Bronchial epithelial cell (primary cell): ENCODE results near the gene PLOD3. TPM values are rescaled to one million over a fixed set of nuclear protein-coding genes. Genes with fewer than 3 reads are reported as not detected.

Experiments
- DNase-seq: peaks from one replicate; pipeline ENCODE4 v3.0.0-alpha.2; 2010; ENCODE audit warnings: low read depth
- FAIRE-seq: peaks from 2 replicates; lab custom pipeline; 2011; peaks lifted over from hg19 to GRCh38; lab: Jason Lieb, UNC
- H3K27me3 ChIP-seq: 2 replicates; pipeline ENCODE4 v1.5.1; 2011; ENCODE audit warnings: low read length; ENCODE audit not compliant: control insufficient read depth, insufficient read depth
- H3K36me3 ChIP-seq: 2 replicates; pipeline ENCODE4 v1.5.1; 2011; ENCODE audit warnings: low read length; ENCODE audit not compliant: control insufficient read depth, insufficient read depth
- H3K4me3 ChIP-seq: 2 replicates; pipeline ENCODE4 v1.5.1; 2011; ENCODE audit warnings: mild to moderate bottlenecking, low read depth, low read length, control low read depth
- CTCF ChIP-seq: IDR thresholded peaks from 2 replicates; pipeline ENCODE4 v1.5.1; 2011; ENCODE audit warnings: mild to moderate bottlenecking, moderate library complexity, low read length, control low read depth, inconsistent platforms; ENCODE audit not compliant: insufficient read depth, severe bottlenecking
- total RNA-seq: library from RNA; depleted of rRNA; stranded (reverse); fragments of >200 nt; gene quantifications from 2 replicates; pipeline ENCODE4 v1.2.1, GENCODE V29; 2014

Gene PLOD3
- total RNA-seq, 1 donor from 2014 or later: 27.9 TPM

GRCh38 chr7:101235050-101235449 is 17.7 kb upstream of the PLOD3 start:
- Histone ChIP-seq H3K27me3 (no peaks in the 10 kb centered on the region), H3K36me3 (peaks cover 20% of the 10 kb centered on the region), H3K4me3 (no peak overlapping the region)
- TF ChIP-seq CTCF: peak; percentile 26
- FAIRE-seq (no peak), DNase-seq (no peak)

- Histone ChIP-seq H3K27me3 (no peaks in the 10 kb centered on the region), H3K4me3 (no peak overlapping the region)
- no peak for FAIRE-seq
Observed at GRCh38 chr7:101234636-101235035, 17.3 kb upstream of the PLOD3 start.

GRCh38 chr7:101233907-101234547 is 16.6 kb upstream of the PLOD3 start:
- Histone ChIP-seq H3K36me3 (peaks cover 17% of the 10 kb centered on the region), H3K4me3 (no peak overlapping the region), H3K27me3 (no peaks in the 10 kb centered on the region)
- DNase-seq (no peak), FAIRE-seq (no peak)
- no peak for TF ChIP-seq CTCF

More at GRCh38 chr7:101234636-101235035, 17.3 kb upstream of the PLOD3 start:
- no peak for TF ChIP-seq CTCF
- DNase-seq: no peak
- H3K36me3 ChIP-seq: peaks cover 18% of the 10 kb centered on the region

- no peak for TF ChIP-seq CTCF
- H3K36me3 ChIP-seq: peaks cover 7% of the 10 kb centered on the region
- H3K27me3 ChIP-seq: no peaks in the 10 kb centered on the region
- peak overlapping the region; percentile 59 for H3K4me3 ChIP-seq
- DNase-seq: peak; percentile 74
- FAIRE-seq: no peak
Observed at GRCh38 chr7:101232141-101232850, 14.9 kb upstream of the PLOD3 start.

GRCh38 chr7:101231644-101232043 is 14.3 kb upstream of the PLOD3 start:
- no peak for TF ChIP-seq CTCF
- peak; percentile 18 for DNase-seq
- FAIRE-seq: peak; percentile 43

More at GRCh38 chr7:101231644-101232043, 14.3 kb upstream of the PLOD3 start:
- Histone ChIP-seq H3K36me3 (peaks cover 3% of the 10 kb centered on the region), H3K4me3 (peak overlapping the region; percentile 59), H3K27me3 (no peaks in the 10 kb centered on the region)
